Epithelial cell of esophagus (primary cell): Measurements from ENCODE around the gene SCAF8.
"Not testable (repeated sequence)": the region's sequence is repeated elsewhere in the genome, so short reads cannot be mapped to it uniquely, and the experiment has no call there.

ENCODE experiments used
- DNase-seq: peaks from one replicate; pipeline ENCODE4 v3.0.0; 2010; ENCODE audit warnings: low read depth
- H3K4me3 ChIP-seq: 2 replicates; pipeline ENCODE4 v1.5.1; 2011; ENCODE audit warnings: mild to moderate bottlenecking, low read length, control low read depth
- TF ChIP-seq, protein P1 (sequence below): IDR thresholded peaks from 2 replicates; pipeline ENCODE4 v1.5.1; 2011; ENCODE audit warnings: low read depth, mild to moderate bottlenecking, low read length, control low read depth, inconsistent platforms; ENCODE audit not compliant: insufficient read depth; ENCODE audit errors: missing control alignments

Gene SCAF8

GRCh38 chr6:154758125-154758524, 24.9 kb downstream of the SCAF8 start:
- TF ChIP-seq, protein P1, sequence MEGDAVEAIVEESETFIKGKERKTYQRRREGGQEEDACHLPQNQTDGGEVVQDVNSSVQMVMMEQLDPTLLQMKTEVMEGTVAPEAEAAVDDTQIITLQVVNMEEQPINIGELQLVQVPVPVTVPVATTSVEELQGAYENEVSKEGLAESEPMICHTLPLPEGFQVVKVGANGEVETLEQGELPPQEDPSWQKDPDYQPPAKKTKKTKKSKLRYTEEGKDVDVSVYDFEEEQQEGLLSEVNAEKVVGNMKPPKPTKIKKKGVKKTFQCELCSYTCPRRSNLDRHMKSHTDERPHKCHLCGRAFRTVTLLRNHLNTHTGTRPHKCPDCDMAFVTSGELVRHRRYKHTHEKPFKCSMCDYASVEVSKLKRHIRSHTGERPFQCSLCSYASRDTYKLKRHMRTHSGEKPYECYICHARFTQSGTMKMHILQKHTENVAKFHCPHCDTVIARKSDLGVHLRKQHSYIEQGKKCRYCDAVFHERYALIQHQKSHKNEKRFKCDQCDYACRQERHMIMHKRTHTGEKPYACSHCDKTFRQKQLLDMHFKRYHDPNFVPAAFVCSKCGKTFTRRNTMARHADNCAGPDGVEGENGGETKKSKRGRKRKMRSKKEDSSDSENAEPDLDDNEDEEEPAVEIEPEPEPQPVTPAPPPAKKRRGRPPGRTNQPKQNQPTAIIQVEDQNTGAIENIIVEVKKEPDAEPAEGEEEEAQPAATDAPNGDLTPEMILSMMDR, result no peak
- DNase-seq, result peak; percentile 85
- H3K4me3 ChIP-seq, result peak overlapping the region; percentile 17

- H3K4me3 ChIP-seq, result no peak overlapping the region
- no peak for DNase-seq
- TF ChIP-seq, protein P1, result no peak
Measured at GRCh38 chr6:154763650-154764049, 30.4 kb downstream of the SCAF8 start.

- TF ChIP-seq, protein P1, result no peak
- no peak overlapping the region for H3K4me3 ChIP-seq
- DNase-seq, result no peak
Measured at GRCh38 chr6:154765273-154765672, 32.1 kb downstream of the SCAF8 start.

GRCh38 chr6:154766288-154766687, 33.1 kb downstream of the SCAF8 start:
- TF ChIP-seq, protein P1, result no peak
- no peak for DNase-seq
- no peak overlapping the region for H3K4me3 ChIP-seq

GRCh38 chr6:154767003-154767723, 33.9 kb downstream of the SCAF8 start:
- TF ChIP-seq, protein P1, result no peak
- no peak overlapping the region for H3K4me3 ChIP-seq
- DNase-seq, result no peak

- DNase-seq, result no peak
- TF ChIP-seq, protein P1, result no peak
- H3K4me3 ChIP-seq, result no peak overlapping the region
Measured at GRCh38 chr6:154768280-154768679, 35.1 kb downstream of the SCAF8 start.

- TF ChIP-seq, protein P1, result no peak
Measured at GRCh38 chr6:154773610-154774089, 40.4 kb downstream of the SCAF8 start.

GRCh38 chr6:154779157-154779556, 45.9 kb downstream of the SCAF8 start:
- not testable (repeated sequence) for H3K4me3 ChIP-seq, DNase-seq

More at GRCh38 chr6:154773610-154774089, 40.4 kb downstream of the SCAF8 start:
- no peak for DNase-seq
- H3K4me3 ChIP-seq, result no peak overlapping the region
